Measurements from ENCODE around the gene SLC27A1. TPM values are rescaled to one million over a fixed set of nuclear protein-coding genes. Genes with fewer than 3 reads are reported as not detected.

Gene SLC27A1
- total RNA-seq, 1 donor from 2014 or later = 25.1 TPM

- Mint-ChIP-seq H3K4me3 (no peak overlapping the region), H3K27me3 (ENCODE audit: low read depth) (peaks cover 40% of the 10 kb centered on the region), H3K9me3 (no peaks in the 10 kb centered on the region), H3K4me1 (peaks cover 2% of the 10 kb centered on the region), H3K27ac (no peak overlapping the region), H3K36me3 (no peaks in the 10 kb centered on the region)
- TF ChIP-seq CTCF (IDR thresholded peaks at IDR 0.05; ENCODE audit: unreplicated experiment) = no peak
- DNase-seq (ENCODE audit: low spot score in 2 of 2, unreplicated experiment in 2 of 2) = no peak
Observed at GRCh38 chr19:17536955-17537354, 66.6 kb downstream of the SLC27A1 start.

GRCh38 chr19:17538684-17539237 is 68.4 kb downstream of the SLC27A1 start:
- no peak for DNase-seq (ENCODE audit: low spot score in 2 of 2, unreplicated experiment in 2 of 2)
- H3K4me3 Mint-ChIP-seq = peak overlapping the region; percentile 42
- no peaks in the 10 kb centered on the region for H3K9me3 Mint-ChIP-seq
- H3K4me1 Mint-ChIP-seq = peaks cover 2% of the 10 kb centered on the region
- TF ChIP-seq CTCF (IDR thresholded peaks at IDR 0.05; ENCODE audit: unreplicated experiment) = no peak
- H3K27me3 Mint-ChIP-seq (ENCODE audit: low read depth) = peaks cover 40% of the 10 kb centered on the region
- H3K36me3 Mint-ChIP-seq = no peaks in the 10 kb centered on the region
- no peak overlapping the region for H3K27ac Mint-ChIP-seq

- no peak for TF ChIP-seq CTCF (IDR thresholded peaks at IDR 0.05; ENCODE audit: unreplicated experiment)
- DNase-seq (ENCODE audit: low spot score in 2 of 2, unreplicated experiment in 2 of 2) = peak; percentile 65 to 74
- H3K27me3 Mint-ChIP-seq (ENCODE audit: low read depth) = peaks cover 40% of the 10 kb centered on the region
- H3K4me3 Mint-ChIP-seq = peak overlapping the region; percentile 61
- no peaks in the 10 kb centered on the region for H3K9me3 Mint-ChIP-seq
- H3K4me1 Mint-ChIP-seq = peaks cover 2% of the 10 kb centered on the region
- no peaks in the 10 kb centered on the region for H3K36me3 Mint-ChIP-seq
- no peak overlapping the region for H3K27ac Mint-ChIP-seq
Observed at GRCh38 chr19:17539238-17540117, 69.2 kb downstream of the SLC27A1 start.

GRCh38 chr19:17540174-17540573 is 69.8 kb downstream of the SLC27A1 start:
- TF ChIP-seq CTCF (IDR thresholded peaks at IDR 0.05; ENCODE audit: unreplicated experiment) = no peak
- Mint-ChIP-seq H3K36me3 (no peaks in the 10 kb centered on the region), H3K4me3 (no peak overlapping the region), H3K27me3 (ENCODE audit: low read depth) (peaks cover 40% of the 10 kb centered on the region), H3K9me3 (no peaks in the 10 kb centered on the region), H3K27ac (no peak overlapping the region), H3K4me1 (peaks cover 2% of the 10 kb centered on the region)
- no peak for DNase-seq (ENCODE audit: low spot score in 2 of 2, unreplicated experiment in 2 of 2)

GRCh38 chr19:17541184-17541759 is 70.9 kb downstream of the SLC27A1 start:
- Mint-ChIP-seq H3K4me1 (peaks cover 2% of the 10 kb centered on the region), H3K27me3 (ENCODE audit: low read depth) (peaks cover 36% of the 10 kb centered on the region), H3K27ac (no peak overlapping the region), H3K36me3 (no peaks in the 10 kb centered on the region), H3K4me3 (no peak overlapping the region), H3K9me3 (no peaks in the 10 kb centered on the region)
- DNase-seq (ENCODE audit: low spot score in 2 of 2, unreplicated experiment in 2 of 2) = no peak
- no peak for TF ChIP-seq CTCF (IDR thresholded peaks at IDR 0.05; ENCODE audit: unreplicated experiment)

Measured in mesothelial cell of epicardium (in vitro differentiated cells).